NOMO-1 (cell line): ENCODE data around the gene PDCD4.
A peak's percentile ranks its signal among the peaks of the same experiment; 100 is the strongest.

ENCODE experiments used
- DNase-seq, 2 experiments: peaks; one replicate each; lab custom pipeline; 2025; ENCODE audit not compliant: unreplicated experiment in 2 of 2; lab: John Stamatoyannopoulos, UW

PDCD4 gene

DNA sequence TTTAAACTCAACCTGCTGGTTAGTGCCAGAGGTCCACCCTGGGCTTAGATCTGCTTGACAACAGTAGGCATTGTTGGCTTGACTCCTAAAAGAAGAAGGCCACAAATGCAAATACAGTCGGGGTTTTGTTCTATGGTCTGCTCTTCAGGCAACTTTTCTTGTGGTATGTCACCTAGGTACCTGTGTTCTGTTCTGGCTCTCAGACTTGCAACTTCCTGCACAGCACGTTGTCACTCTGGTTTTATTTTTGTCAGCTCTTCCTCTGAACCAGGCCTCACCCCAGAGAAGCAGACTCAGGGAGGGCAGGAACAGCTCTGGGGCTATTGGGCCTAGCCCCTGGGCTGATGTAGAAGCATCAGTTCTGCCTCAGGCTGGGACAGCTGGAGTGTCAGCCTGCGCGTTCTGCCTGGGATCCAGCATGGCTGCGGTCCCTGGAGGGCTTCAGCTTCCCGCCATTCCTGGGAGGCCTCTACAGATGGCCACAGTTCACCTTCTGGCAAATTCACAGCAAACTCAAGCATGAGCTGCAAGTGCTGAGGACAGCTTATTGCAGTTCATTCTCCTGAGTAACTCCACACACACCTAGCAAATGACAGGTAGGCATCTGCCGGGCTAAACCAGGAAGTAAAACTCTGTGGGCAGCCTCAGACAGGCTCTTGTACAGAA, 11.0 kb upstream of the PDCD4 start:
- peak in 1 of 2 experiments; percentile 38 for DNase-seq

GRCh38 chr10:110861476-110861875, 10.3 kb upstream of the PDCD4 start:
- DNase-seq = no peak

GRCh38 chr10:110861930-110862649, 9.6 kb upstream of the PDCD4 start:
- peak; percentile 34 to 50 for DNase-seq

DNA sequence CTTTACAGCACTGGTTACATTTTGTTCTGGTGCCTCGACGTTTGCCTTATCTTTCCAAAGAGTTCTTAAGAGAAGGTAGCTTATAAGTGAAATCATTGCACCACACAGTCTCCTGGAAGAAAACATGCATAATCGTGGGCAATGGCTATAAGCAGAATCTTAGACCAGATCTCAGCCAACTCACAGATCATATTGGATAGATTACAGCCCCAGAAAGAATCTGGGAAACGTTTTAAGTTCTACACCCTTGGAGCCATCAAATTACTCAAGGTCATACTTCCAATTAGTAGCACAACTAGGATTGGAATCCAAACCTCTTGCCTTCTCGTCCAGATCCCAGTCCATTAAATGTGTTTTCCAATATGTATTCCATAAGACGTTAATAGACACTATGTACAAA, 8.8 kb upstream of the PDCD4 start:
- no peak for DNase-seq

DNA sequence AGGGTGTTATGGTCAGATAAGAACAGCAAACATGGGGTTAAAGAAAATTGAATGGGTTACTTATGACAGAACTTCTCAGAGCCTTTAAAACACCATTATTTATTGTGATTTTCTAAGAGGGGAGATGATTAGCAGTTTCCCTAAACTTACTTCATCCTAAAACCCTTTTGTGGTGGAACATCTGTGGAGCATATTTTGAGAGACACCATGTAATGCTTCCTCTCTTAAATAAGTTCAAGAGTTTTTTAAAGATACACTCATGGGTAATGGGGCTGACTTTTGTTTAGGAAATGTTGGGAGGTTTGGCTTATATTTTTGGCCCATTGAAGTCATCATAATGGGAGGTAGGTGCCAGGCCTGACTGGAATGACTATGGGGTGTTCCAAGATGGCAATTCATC, 8.4 kb upstream of the PDCD4 start:
- peak in 1 of 2 experiments; percentile 29 for DNase-seq

DNA sequence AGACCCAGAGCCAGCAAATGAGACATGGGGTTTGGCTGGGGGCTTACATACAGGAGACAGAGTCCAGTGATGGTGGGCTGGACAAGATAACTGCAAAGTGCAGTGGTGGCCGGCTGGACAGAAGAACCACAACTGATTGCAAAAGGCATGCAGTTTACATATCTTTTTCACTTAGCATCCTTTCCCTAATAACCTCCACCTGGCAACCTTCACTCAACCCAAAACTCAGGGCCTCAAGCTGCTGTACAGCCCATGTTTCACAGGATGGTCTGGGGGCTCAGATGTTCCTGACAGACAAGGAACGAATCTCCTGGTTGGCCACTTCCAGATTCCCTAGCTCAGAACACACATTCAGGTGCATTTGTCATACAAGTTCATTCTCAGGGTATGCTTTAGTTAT, 7.8 kb upstream of the PDCD4 start:
- DNase-seq = no peak

- peak; percentile 76 to 85 for DNase-seq
These were observed 7.0 kb upstream of the PDCD4 start for GRCh38 chr10:110864662-110865140.

DNA sequence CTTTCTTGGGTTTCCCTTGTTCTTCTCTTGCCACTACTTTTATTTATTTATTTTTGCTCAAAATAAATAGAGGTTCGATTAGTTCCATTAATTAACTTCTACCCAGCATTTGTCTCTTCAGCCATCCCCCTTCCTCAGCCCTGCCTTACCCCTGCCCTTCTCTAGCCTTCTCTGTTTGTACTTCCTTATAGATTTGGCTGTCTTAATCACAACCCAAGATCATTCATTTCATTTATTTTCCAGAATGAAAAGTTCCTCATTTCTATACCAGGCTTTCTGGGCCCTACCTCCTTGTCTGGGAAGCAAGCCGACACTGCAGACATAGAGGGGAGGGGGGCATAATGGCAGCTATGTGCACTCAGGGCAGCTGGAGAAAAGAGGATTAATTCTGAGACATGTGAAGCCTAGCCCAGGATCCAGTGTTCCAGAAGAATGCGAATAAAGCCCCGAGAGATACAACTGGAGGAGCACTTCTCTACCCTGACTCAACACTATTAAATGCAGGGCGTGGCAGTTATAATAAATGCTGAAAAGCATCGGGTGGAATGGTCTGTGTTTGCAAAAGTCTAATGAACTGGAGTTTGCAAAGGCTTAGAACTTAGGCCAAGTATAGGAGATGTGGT, 6.4 kb upstream of the PDCD4 start:
- DNase-seq = peak in 1 of 2 experiments; percentile 67

GRCh38 chr10:110865809-110866482, 5.8 kb upstream of the PDCD4 start:
- peak in 1 of 2 experiments; percentile 67 for DNase-seq

- DNase-seq = peak; percentile 67 to 94
These were observed 4.5 kb upstream of the PDCD4 start for GRCh38 chr10:110867011-110867806.

GRCh38 chr10:110867807-110868465, 3.8 kb upstream of the PDCD4 start:
- DNase-seq = no peak

DNA sequence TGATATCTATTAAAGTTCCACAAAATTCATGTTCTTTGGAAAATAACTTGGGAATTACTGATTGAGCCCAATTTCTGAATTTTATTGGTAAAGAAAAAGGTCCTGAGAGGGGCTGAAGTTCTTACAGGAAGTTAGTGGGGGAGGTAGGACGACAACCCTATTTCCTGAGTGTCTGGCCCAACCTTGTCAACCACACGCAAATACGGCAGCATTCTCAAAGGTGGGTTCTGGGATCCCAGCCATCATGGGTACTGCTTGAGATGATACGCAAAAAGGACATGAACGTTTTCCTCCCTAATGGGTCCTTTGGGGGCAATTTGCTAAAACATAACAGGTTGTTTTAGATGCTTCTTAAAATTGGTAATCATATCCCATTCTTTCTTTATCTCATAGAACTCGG, 2.7 kb upstream of the PDCD4 start:
- no peak for DNase-seq

GRCh38 chr10:110870823-110871297, 868 bp upstream of the PDCD4 start:
- DNase-seq = no peak

DNA sequence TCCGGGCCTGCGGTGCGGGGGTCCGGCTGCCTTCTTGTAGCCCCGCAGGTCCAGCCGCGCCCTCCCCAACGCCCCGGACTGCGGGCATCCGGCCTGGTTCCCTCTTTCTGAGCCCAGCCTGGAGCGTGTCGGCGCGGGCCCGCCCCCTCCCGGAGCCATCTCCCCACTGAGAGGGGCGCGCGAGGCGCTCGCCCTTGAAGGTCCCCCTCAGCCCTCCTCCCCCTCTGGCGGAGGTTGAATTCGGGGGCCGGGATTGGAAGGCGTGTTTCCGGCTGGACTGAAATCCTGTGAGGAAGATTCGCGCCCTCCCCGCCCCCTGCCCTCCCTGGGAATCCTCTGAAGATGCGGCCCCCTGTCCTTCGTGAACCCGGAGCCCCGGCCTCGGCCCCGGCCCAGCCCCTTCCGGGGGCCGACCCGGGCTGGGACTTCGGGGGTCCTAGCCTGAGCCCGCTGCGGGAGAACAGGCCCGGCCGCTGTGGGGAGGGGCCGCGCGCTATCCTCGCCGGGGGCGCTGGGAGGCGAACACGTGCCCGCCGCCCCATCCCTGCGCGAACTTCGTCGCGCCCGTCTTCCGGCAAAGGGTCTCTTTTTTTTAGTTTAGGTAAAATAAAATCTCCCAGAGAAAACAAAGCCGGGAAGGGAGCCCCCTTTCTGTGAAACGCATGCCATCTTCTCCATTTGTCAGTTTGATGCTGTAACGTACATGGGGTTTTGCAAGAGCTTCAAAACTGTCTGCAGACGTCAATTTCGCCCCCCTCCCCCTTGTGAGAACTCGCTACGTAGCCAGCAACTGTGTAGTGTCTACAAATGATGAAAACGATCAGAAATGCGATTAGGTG, 636 bp downstream of the PDCD4 start:
- peak; percentile 88 to 90 for DNase-seq

DNA sequence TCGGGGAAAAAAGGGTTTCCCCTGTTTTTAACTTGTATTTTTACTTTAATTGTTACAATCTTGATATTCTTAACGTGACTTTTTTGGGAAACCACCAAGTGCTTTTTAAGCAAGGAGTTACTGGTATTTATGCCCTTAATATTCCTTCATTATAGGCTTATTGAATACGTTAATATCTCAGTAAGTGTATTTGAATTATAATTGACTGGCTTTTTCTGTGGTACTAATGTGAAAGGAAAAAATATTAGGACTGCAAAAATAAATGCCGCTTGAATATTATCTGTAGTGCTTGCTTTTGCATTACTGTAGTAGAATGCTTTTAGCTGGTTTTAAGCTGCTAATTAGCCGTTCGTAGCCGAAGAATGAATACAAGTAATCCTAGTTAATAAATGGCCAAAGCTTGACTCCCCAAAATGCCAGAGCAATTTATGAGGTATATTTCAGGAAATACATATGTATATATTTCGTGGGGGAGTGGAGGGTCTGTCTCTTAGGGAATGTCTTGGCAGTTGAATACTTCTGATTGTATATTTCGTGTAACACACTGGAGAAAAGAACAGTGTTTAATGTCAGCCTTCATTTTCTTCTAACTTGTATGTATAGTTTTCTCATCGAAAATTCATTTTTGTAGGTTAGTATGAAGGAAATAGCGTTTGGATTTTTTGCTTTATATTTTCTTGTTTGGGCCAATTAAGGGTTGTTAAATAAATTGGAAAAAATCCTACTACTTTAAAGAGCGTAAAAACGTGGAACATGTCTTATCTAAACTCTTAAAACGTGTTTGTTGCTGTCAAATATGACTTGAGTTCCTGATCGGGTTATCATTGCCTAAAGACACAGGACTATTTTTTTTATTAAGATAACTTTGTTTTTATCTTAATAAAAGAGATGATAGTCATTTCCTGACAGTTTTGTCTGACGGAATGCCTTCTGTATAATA, 1.5 kb downstream of the PDCD4 start:
- peak in 1 of 2 experiments; percentile 51 for DNase-seq

DNA sequence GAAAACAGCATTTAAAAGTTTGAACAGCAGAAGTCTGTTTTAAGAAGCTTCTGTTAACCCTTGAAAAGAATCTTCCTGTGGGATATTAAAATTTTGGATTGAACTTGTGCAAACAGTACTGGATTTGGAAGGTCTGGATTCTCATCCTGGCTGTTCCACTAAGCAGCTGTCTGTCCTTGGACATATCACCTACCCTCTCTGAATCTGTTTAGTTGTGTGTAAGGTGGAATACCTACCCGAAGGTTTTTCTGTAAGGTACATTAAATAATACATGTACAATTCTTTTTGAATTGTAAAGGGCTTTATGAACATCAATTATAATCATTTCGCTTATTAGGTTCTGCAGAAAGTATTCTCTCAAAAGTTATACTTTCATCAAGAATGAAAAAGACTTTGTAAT, 2.2 kb downstream of the PDCD4 start:
- DNase-seq = no peak

- no peak for DNase-seq
These were observed 4.3 kb downstream of the PDCD4 start for GRCh38 chr10:110876000-110876399.

DNA sequence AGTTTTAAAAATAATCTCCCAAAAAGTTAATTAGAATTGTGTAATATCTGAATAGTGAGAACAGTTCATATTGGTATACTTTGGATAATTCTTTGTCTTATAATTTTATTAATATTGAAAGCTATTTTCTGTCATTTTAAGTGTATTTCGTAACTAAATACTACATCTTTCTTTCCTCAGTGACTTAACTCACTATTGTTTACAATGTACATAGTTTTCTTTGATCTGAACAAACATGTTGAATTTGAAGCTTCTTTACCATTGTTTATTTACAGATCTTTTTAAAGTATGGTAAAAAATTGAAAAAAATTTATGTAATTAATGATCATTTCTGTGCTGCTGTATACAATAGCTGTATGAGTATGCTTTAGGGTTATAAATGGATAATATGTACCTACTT, 5.1 kb downstream of the PDCD4 start:
- no peak for DNase-seq
